GM19240 (cell line): Measurements from ENCODE around the gene NPR3.

Source experiments
- DNase-seq: peaks from one replicate; pipeline ENCODE4 v3.0.0; 2011; ENCODE audit warnings: low spot score; ENCODE audit not compliant: insufficient read length

The NPR3 gene

GRCh38 chr5:32805971-32806638 is 95.0 kb downstream of the NPR3 start:
- DNase-seq = no peak

- DNase-seq = no peak
These were observed 97.7 kb downstream of the NPR3 start for GRCh38 chr5:32808783-32809182.

DNA sequence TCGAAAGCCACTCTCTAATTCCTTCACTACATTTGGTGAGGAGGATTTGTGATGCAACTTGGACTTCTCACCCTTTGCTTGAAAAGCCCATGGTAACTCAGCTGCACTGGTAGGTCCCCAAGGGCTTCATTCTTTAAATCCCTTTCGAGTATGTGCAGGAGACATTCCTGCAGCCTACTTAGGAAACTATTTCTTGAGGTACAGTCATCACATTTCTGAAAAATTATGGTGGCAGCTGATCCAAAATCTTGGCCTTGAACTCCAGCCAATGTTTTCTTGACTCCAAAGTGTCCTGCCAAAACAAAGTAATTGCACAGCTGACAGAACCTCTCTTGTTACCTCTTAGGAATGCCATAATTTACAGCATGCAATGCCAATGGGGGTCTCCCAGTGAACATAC is 99.7 kb downstream of the NPR3 start:
- no peak for DNase-seq

GRCh38 chr5:32812399-32812798 is 101.3 kb downstream of the NPR3 start:
- no peak for DNase-seq

GRCh38 chr5:32814141-32814540 is 103.0 kb downstream of the NPR3 start:
- DNase-seq = no peak

- no peak for DNase-seq
These were observed 103.5 kb downstream of the NPR3 start for GRCh38 chr5:32814620-32815019.

- no peak for DNase-seq
These were observed 116.9 kb downstream of the NPR3 start for GRCh38 chr5:32827981-32828380.

GRCh38 chr5:32828492-32828891 is 117.4 kb downstream of the NPR3 start:
- no peak for DNase-seq

- DNase-seq = no peak
These were observed 120.5 kb downstream of the NPR3 start for GRCh38 chr5:32831624-32832023.

DNA sequence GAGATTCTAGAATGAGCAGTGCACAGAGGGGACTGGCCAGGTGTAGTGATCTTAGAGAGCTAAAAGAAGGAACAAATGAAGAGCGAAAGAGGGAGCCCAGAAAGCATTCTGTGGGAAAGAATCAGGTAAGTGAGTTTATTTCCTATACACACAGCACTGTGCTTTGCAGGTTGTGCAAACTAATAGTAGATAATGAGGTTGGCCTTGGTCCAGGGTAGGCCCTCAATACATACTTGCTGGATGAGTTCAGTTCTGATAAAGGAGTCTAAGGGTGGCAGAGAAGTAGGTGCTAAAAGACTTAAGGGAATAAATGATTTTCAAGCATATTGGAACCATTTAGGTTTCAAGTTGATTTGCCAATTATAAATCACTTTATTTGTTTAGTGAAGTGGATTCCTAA is 122.0 kb downstream of the NPR3 start:
- no peak for DNase-seq

DNA sequence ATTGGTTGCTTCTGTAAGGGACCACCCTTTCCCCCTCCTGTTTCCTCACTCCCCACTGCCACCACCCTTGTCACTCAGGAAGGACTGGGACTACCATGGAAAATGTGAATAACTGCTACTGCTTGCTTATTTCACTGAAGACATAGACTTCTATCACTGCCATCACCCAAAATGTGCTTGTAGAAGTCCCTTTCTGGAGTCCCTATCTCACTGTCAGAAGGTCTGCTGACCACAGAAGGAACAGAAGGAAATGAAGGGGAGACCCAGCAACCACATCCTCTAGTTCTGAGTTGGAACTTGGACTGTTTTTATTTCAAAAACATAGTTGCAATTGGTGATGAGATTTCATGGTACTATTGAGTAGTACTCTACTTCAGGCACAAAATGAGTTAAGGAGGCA is 122.5 kb downstream of the NPR3 start:
- DNase-seq = no peak

- DNase-seq = no peak
These were observed 123.1 kb downstream of the NPR3 start for GRCh38 chr5:32834251-32834650.

DNA sequence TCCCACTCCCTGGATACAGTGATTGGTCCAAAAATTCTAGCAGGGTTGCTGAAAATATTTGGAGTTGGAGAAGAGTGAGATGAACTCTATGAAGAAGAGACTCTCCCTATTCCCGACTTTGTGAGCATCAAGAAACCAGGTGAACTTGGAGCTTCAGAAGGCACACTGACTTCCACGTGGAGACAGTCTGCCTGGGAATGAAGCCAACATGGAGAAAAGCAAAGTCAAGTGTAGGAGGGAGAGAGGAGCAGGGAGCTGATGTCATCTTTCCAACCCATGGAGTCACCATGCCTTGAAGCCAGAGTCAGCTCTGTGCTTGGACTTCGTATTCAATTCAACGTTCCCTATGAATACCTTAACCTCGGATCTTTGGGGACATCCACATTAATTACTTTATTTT is 125.1 kb downstream of the NPR3 start:
- DNase-seq = no peak

- DNase-seq = no peak
These were observed 126.1 kb downstream of the NPR3 start for GRCh38 chr5:32837211-32837610.

DNA sequence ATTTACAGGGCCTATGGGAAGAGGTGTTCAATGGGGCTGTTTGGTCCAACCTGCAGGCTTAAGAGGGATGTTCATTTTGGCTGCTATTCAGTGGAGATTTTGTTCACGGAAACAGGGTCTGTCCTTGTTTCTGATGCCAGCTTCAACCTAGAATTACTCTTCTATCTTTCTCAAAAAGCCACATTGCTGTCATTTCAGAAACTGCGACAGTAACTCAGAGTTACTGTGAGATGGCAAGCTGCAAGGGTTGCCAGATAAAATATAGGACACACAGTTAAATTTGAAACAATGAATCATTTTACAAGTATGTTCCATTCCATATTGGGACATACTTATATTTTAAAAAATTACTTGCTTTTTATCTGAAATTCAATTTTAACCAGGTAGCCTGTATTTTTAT is 128.0 kb downstream of the NPR3 start:
- DNase-seq = no peak

- no peak for DNase-seq
These were observed 129.5 kb downstream of the NPR3 start for GRCh38 chr5:32840606-32841005.
